ENCODE measurements around the gene CCDC187.

The CCDC187 gene

GRCh38 chr9:136343121-136343883 lies 39.4 kb upstream of the CCDC187 start:
- no peaks in the 10 kb centered on the region for H3K9me3 ChIP-seq

GRCh38 chr9:136342181-136343120 lies 38.6 kb upstream of the CCDC187 start:
- H3K4me1 ChIP-seq = peaks cover 4% of the 10 kb centered on the region
- no peaks in the 10 kb centered on the region for H3K36me3 ChIP-seq (replicated peaks)
- H3K27me3 ChIP-seq (ENCODE audit: low read depth) = no peaks in the 10 kb centered on the region
- H3K9me3 ChIP-seq = no peaks in the 10 kb centered on the region
- in situ Hi-C loops (cut with MboI; ENCODE audit: low sequenced_read_pairs) = no loop called here
- peak; percentile 78 to 93 for DNase-seq (ENCODE audit: low spot score in 2 of 2)
- no peak overlapping the region for H3K4me3 ChIP-seq

More at GRCh38 chr9:136343121-136343883, 39.4 kb upstream of the CCDC187 start:
- no peak for DNase-seq (ENCODE audit: low spot score in 2 of 2)
- no peaks in the 10 kb centered on the region for H3K27me3 ChIP-seq (ENCODE audit: low read depth)
- in situ Hi-C loops (cut with MboI; ENCODE audit: low sequenced_read_pairs) = no loop called here
- no peak overlapping the region for H3K4me3 ChIP-seq
- H3K4me1 ChIP-seq = peaks cover 4% of the 10 kb centered on the region
- H3K36me3 ChIP-seq (replicated peaks) = no peaks in the 10 kb centered on the region

GRCh38 chr9:136341769-136342168 lies 37.9 kb upstream of the CCDC187 start:
- Histone ChIP-seq H3K9me3 (no peaks in the 10 kb centered on the region), H3K27me3 (ENCODE audit: low read depth) (no peaks in the 10 kb centered on the region), H3K4me1 (peaks cover 4% of the 10 kb centered on the region), H3K36me3 (replicated peaks) (no peaks in the 10 kb centered on the region), H3K4me3 (no peak overlapping the region)
- no peak for DNase-seq (ENCODE audit: low spot score in 2 of 2)
- in situ Hi-C loops (cut with MboI; ENCODE audit: low sequenced_read_pairs) = no loop called here

- Histone ChIP-seq H3K27me3 (ENCODE audit: low read depth) (no peaks in the 10 kb centered on the region), H3K4me3 (no peak overlapping the region), H3K9me3 (no peaks in the 10 kb centered on the region), H3K4me1 (peaks cover 4% of the 10 kb centered on the region), H3K36me3 (replicated peaks) (no peaks in the 10 kb centered on the region)
- in situ Hi-C loops (cut with MboI; ENCODE audit: low sequenced_read_pairs) = no loop called here
- no peak for DNase-seq (ENCODE audit: low spot score in 2 of 2)
Observed at GRCh38 chr9:136341042-136341655, 37.3 kb upstream of the CCDC187 start.

DNA sequence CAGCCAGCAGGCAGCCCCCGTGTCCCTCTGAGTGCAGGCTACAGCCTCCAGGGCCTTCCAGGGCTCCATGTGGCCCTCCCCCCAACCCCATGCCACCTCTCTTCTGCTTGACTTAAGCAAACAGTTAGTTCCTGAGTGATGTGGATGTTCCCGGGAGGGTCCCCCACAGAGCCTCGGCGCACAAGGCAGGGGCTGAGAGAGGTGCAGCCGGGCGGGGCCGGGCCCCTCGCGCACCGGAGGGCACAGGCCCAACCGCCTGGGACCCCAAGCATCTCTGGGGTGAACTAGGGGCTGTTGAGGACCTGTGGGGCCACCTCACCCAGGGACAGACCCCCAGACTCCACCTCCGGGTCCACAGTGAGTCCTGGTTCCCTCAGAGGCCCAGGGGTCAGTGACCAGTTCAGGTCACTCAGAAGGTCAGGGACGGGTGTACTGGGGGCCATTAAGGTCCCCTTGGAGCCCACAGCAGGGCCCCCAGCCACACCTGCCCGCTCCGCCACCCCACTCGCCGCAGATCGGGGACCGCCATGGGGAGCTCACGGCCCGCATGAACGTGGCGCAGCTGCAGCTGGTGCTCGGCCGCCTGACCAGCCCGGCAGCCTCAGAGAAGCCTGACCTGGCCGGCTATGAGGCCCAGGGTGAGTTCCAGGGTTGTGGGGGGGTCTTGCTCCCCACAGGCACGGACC lies 36.6 kb upstream of the CCDC187 start:
- no peaks in the 10 kb centered on the region for H3K9me3 ChIP-seq
- DNase-seq (ENCODE audit: low spot score in 2 of 2) = no peak
- H3K27me3 ChIP-seq (ENCODE audit: low read depth) = no peaks in the 10 kb centered on the region
- in situ Hi-C loops (cut with MboI; ENCODE audit: low sequenced_read_pairs) = no loop called here
- no peaks in the 10 kb centered on the region for H3K36me3 ChIP-seq (replicated peaks)
- H3K4me3 ChIP-seq = no peak overlapping the region
- peaks cover 4% of the 10 kb centered on the region for H3K4me1 ChIP-seq

GRCh38 chr9:136339958-136340310 lies 36.0 kb upstream of the CCDC187 start:
- Histone ChIP-seq H3K4me1 (peaks cover 4% of the 10 kb centered on the region), H3K4me3 (no peak overlapping the region), H3K36me3 (replicated peaks) (no peaks in the 10 kb centered on the region), H3K27me3 (ENCODE audit: low read depth) (no peaks in the 10 kb centered on the region), H3K9me3 (no peaks in the 10 kb centered on the region)
- no peak for DNase-seq (ENCODE audit: low spot score in 2 of 2)
- in situ Hi-C loops (cut with MboI; ENCODE audit: low sequenced_read_pairs) = no loop called here

DNA sequence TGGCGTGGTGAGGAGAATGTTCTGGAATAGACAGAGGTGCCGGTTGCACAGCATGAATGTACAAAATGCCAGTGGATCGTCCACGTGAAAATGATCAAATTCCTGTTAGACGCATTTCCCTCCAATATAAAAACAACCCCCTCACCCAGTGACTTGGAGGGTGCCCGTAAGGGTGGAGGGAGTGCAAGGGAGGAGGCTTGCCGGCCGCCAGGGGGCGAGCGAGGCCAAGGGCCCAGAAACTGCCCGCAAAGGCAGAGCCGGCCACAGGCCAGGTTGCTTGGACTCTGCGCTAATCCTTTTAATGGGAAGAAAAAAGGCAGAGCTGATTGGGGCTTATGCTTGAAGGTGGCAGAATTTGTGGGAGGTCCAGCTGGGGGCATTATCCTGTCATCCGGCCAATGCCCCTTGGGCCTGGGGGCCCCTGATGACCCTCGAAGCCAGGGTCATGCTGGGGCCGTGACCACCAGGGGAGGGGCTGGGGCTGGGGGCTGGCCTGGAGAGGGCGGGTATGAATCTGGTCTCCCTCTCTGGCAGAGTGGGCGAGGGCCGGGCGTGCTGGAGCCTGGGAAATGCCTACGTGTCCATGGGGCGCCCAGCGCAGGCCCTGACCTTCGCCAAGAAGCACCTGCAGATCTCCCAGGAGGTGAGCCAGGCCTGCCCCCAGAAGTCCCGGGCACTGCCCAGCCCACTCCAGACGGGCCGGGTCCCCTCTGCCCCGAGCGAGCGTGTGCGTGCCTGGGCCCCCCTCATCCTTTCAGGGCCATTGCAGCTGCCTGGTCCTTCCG lies 35.5 kb upstream of the CCDC187 start:
- Histone ChIP-seq H3K4me3 (no peak overlapping the region), H3K9me3 (no peaks in the 10 kb centered on the region), H3K4me1 (peaks cover 4% of the 10 kb centered on the region), H3K36me3 (replicated peaks) (no peaks in the 10 kb centered on the region), H3K27me3 (ENCODE audit: low read depth) (no peaks in the 10 kb centered on the region)
- in situ Hi-C loops (cut with MboI; ENCODE audit: low sequenced_read_pairs) = no loop called here
- peak; percentile 65 to 85 for DNase-seq (ENCODE audit: low spot score in 2 of 2)

DNA sequence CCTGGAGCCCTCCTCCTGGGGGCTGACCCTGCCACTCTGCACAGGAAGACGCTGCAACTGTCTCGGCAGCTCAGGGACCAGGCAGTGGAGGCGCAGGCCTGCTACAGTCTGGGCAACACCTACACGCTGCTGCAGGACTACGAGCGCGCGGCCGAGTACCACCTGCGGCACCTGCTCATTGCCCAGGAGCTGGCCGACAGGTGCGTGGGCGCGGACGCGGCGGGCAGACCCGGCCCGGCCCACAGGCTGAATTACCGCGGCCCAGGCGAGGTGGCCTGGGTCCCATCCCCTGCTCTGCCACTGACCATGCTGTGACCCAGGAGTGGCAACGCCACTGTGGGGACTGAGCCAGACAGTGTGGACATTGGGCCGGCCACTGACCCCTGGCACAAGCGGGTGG lies 34.6 kb upstream of the CCDC187 start:
- in situ Hi-C loops (cut with MboI; ENCODE audit: low sequenced_read_pairs) = no loop called here

GRCh38 chr9:136337416-136338395 lies 33.8 kb upstream of the CCDC187 start:
- no peaks in the 10 kb centered on the region for H3K27me3 ChIP-seq (ENCODE audit: low read depth)
- no peaks in the 10 kb centered on the region for H3K4me1 ChIP-seq
- DNase-seq (ENCODE audit: low spot score in 2 of 2) = no peak
- in situ Hi-C loops (cut with MboI; ENCODE audit: low sequenced_read_pairs) = no loop called here
- no peaks in the 10 kb centered on the region for H3K36me3 ChIP-seq (replicated peaks)
- H3K4me3 ChIP-seq = no peak overlapping the region
- H3K9me3 ChIP-seq = no peaks in the 10 kb centered on the region

More for the DNA sequence above, 34.6 kb upstream of the CCDC187 start:
- Histone ChIP-seq H3K4me3 (no peak overlapping the region), H3K9me3 (no peaks in the 10 kb centered on the region), H3K27me3 (ENCODE audit: low read depth) (no peaks in the 10 kb centered on the region), H3K4me1 (peaks cover 4% of the 10 kb centered on the region), H3K36me3 (replicated peaks) (no peaks in the 10 kb centered on the region)
- no peak for DNase-seq (ENCODE audit: low spot score in 2 of 2)

DNA sequence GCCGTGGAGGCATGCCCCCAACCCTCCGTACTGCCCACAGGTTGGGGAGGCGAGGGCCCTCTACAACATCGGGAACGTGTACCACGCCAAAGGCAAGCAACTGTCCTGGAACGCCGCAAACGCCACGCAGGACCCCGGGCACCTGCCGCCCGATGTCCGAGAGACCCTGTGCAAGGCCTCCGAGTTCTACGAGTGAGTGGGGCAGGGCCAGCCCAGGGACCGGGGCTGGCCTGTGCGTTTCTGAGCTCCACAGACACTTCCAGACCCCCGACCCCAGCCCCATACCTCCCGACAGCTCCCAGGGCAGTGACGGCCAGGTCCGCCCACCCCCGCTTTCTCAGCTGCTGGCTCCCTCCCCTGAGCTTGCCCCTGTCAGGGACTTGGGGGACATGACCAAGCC lies 33.0 kb upstream of the CCDC187 start:
- in situ Hi-C loops (cut with MboI; ENCODE audit: low sequenced_read_pairs) = no loop called here
- no peaks in the 10 kb centered on the region for H3K27me3 ChIP-seq (ENCODE audit: low read depth)
- H3K9me3 ChIP-seq = no peaks in the 10 kb centered on the region
- H3K4me1 ChIP-seq = no peaks in the 10 kb centered on the region
- H3K4me3 ChIP-seq = no peak overlapping the region
- no peak for DNase-seq (ENCODE audit: low spot score in 2 of 2)
- no peaks in the 10 kb centered on the region for H3K36me3 ChIP-seq (replicated peaks)

- H3K4me1 ChIP-seq = no peaks in the 10 kb centered on the region
- no peaks in the 10 kb centered on the region for H3K9me3 ChIP-seq
- no peak for DNase-seq (ENCODE audit: low spot score in 2 of 2)
- H3K4me3 ChIP-seq = no peak overlapping the region
- in situ Hi-C loops (cut with MboI; ENCODE audit: low sequenced_read_pairs) = no loop called here
- no peaks in the 10 kb centered on the region for H3K36me3 ChIP-seq (replicated peaks)
- H3K27me3 ChIP-seq (ENCODE audit: low read depth) = no peaks in the 10 kb centered on the region
Observed at GRCh38 chr9:136336156-136336870, 32.4 kb upstream of the CCDC187 start.
